Uterus (tissue), 4 donors: ENCODE data around the gene DHRS1. TPM values are rescaled to one million over a fixed set of nuclear protein-coding genes. Genes with fewer than 3 reads are reported as not detected.

ENCODE experiments used
- DNase-seq, 2 donors: peaks; one replicate each; pipeline ENCODE4 v3.0.0-alpha.2; 2019 to 2020
- H3K27ac ChIP-seq, 2 donors: fragments of 200-600 bp; sonication (generic); 1 replicate in 1 of 2; 2 replicates in 1 of 2; pipeline ENCODE4 v1.5.1; 2016 to 2018
- H3K27me3 ChIP-seq, 2 donors: fragments of 200-600 bp; sonication (generic); one replicate each; pipeline ENCODE4 v1.5.1; 2018 to 2019; ENCODE audit warnings: control low read depth in 1 of 2
- H3K36me3 ChIP-seq, 2 donors: fragments of 200-600 bp; sonication (generic); one replicate each; pipeline ENCODE4 v1.5.1; 2019; ENCODE audit warnings: control low read depth in 1 of 2
- H3K4me1 ChIP-seq, 2 donors: fragments of 200-600 bp; sonication (generic); one replicate each; pipeline ENCODE4 v1.5.1; 2018 to 2019; ENCODE audit warnings: control low read depth in 1 of 2
- H3K4me3 ChIP-seq, 2 donors: fragments of 200-600 bp; sonication (generic); 1 replicate in 1 of 2; 2 replicates in 1 of 2; pipeline ENCODE4 v1.5.1; 2018 to 2019; ENCODE audit warnings: mild to moderate bottlenecking in 1 of 2
- H3K9me3 ChIP-seq, 2 donors: fragments of 200-600 bp; sonication (generic); one replicate each; pipeline ENCODE4 v1.5.1; 2019; ENCODE audit warnings: control low read depth in 1 of 2
- CTCF ChIP-seq, 4 experiments: fragments of 200-600 bp in 2 of 4; fragments of 450-650 bp in 2 of 4; sonication (generic) in 2 of 4; IDR thresholded peaks; one replicate each; pipeline ENCODE4 v1.5.1; 2016 to 2019; ENCODE audit warnings: antibody characterized with exemption in 4 of 4, mild to moderate bottlenecking in 2 of 4, moderate library complexity in 1 of 4
- POLR2A ChIP-seq, 2 donors: fragments of 450-650 bp; IDR thresholded peaks; one replicate each; pipeline ENCODE4 v1.6.1; 2016; ENCODE audit warnings: antibody characterized with exemption in 2 of 2, mild to moderate bottlenecking in 1 of 2, moderate library complexity in 1 of 2
- intact Hi-C: fragments of 100-400 bp; cut with DNase I; formaldehyde crosslinking; loops from one replicate; pipeline ENCODE4 v1.15.1; 2023; ENCODE audit warnings: low total_unique reads
- total RNA-seq, 4 donors: library from RNA; depleted of rRNA in 3 of 4; stranded (reverse); fragments of >200 nt in 3 of 4; gene quantifications; one replicate each; pipeline versions ENCODE4 v1.1.0 to v1.2.4, GENCODE V29; 2014 to 2023
- donor health status: DM: yes; HTN: yes; CAD: no.

DHRS1 gene
- total RNA-seq, 4 donors from 2014 or later, result 17.0 to 52.4 (median 37.7) TPM

- TF ChIP-seq POLR2A (IDR thresholded peaks at IDR 0.05) (no peak), CTCF (IDR thresholded peaks at IDR 0.05) (no peak)
- no peak for DNase-seq
- Histone ChIP-seq H3K4me3 (peak within 1 kb of the TSS; percentile 32 to 61), H3K9me3 (no peaks in the 10 kb centered on the region), H3K27ac (peak within 1 kb of the TSS; percentile 78 to 80), H3K4me1 (peaks cover 5 to 11% of the 10 kb centered on the region in 2 donors), H3K36me3 (no peaks in the 10 kb centered on the region), H3K27me3 (no peaks in the 10 kb centered on the region)
- intact Hi-C loops, result no loop called here
Observed at GRCh38 chr14:24309538-24310264, 10.1 kb upstream of the DHRS1 start, which contains the start of gene LTB4R2. TSS of gene LTB4R2 (plus strand) at chr14:24310140. CDS start at chr14:24310665, 525 bp downstream.

GRCh38 chr14:24308342-24309124, 9.0 kb upstream of the DHRS1 start:
- TF ChIP-seq POLR2A (IDR thresholded peaks at IDR 0.05) (no peak), CTCF (IDR thresholded peaks at IDR 0.05) (no peak)
- no peaks in the 10 kb centered on the region for H3K36me3 ChIP-seq
- DNase-seq, result no peak
- intact Hi-C loops, result no loop called here
- H3K4me1 ChIP-seq, result peaks cover 5 to 11% of the 10 kb centered on the region in 2 donors
- H3K27me3 ChIP-seq, result no peaks in the 10 kb centered on the region
- H3K27ac ChIP-seq, result no peak overlapping the region
- no peaks in the 10 kb centered on the region for H3K9me3 ChIP-seq
- no peak overlapping the region for H3K4me3 ChIP-seq

- Histone ChIP-seq H3K27ac (no peak within 1 kb of the TSS), H3K36me3 (no peaks in the 10 kb centered on the region), H3K4me1 (peaks cover 5 to 11% of the 10 kb centered on the region in 2 donors), H3K9me3 (no peaks in the 10 kb centered on the region), H3K27me3 (no peaks in the 10 kb centered on the region), H3K4me3 (no peak within 1 kb of the TSS)
- intact Hi-C loops, result no loop called here
- TF ChIP-seq POLR2A (IDR thresholded peaks at IDR 0.05) (no peak), CTCF (IDR thresholded peaks at IDR 0.05) (peak; percentile 67 to 85 (median 72))
- peak in 1 of 2 donors; percentile 52 for DNase-seq
Observed at GRCh38 chr14:24307575-24308341, 8.2 kb upstream of the DHRS1 start, which contains the start of gene CIDEB. TSS of gene CIDEB (minus strand) at chr14:24307977. CDS start at chr14:24307858, 119 bp downstream.

- H3K27ac ChIP-seq, result no peak overlapping the region
- TF ChIP-seq POLR2A (IDR thresholded peaks at IDR 0.05) (no peak), CTCF (IDR thresholded peaks at IDR 0.05) (no peak)
- no peaks in the 10 kb centered on the region for H3K27me3 ChIP-seq
- no peak for DNase-seq
- H3K4me3 ChIP-seq, result no peak overlapping the region
- intact Hi-C loops, result no loop called here
- H3K9me3 ChIP-seq, result no peaks in the 10 kb centered on the region
- H3K4me1 ChIP-seq, result peaks cover 5 to 11% of the 10 kb centered on the region in 2 donors
- H3K36me3 ChIP-seq, result no peaks in the 10 kb centered on the region
Observed at GRCh38 chr14:24307156-24307574, 7.6 kb upstream of the DHRS1 start.
